ENCODE results near the gene GPR135.

The GPR135 gene

GRCh38 chr14:59425322-59425935 lies 39.8 kb downstream of the GPR135 start:
- peak in 1 of 51 donors; percentile 1 for DNase-seq

- DNase-seq = no peak
Observed at GRCh38 chr14:59424341-59425071, 40.7 kb downstream of the GPR135 start.

- no peak for DNase-seq
Observed at GRCh38 chr14:59422069-59422881, 42.9 kb downstream of the GPR135 start.

- DNase-seq = no peak
Observed at GRCh38 chr14:59419303-59419702, 45.9 kb downstream of the GPR135 start.

GRCh38 chr14:59417311-59417710 lies 47.9 kb downstream of the GPR135 start:
- DNase-seq = no peak

- DNase-seq = no peak
Observed at GRCh38 chr14:59415836-59416602, 49.2 kb downstream of the GPR135 start.
